ENCODE measurements around the gene TARS2. TPM values are rescaled to one million over a fixed set of nuclear protein-coding genes. Genes with fewer than 3 reads are reported as not detected.

The TARS2 gene
- total RNA-seq, 2 donors from 2014 or later: 11.6 to 13.5 TPM

DNA sequence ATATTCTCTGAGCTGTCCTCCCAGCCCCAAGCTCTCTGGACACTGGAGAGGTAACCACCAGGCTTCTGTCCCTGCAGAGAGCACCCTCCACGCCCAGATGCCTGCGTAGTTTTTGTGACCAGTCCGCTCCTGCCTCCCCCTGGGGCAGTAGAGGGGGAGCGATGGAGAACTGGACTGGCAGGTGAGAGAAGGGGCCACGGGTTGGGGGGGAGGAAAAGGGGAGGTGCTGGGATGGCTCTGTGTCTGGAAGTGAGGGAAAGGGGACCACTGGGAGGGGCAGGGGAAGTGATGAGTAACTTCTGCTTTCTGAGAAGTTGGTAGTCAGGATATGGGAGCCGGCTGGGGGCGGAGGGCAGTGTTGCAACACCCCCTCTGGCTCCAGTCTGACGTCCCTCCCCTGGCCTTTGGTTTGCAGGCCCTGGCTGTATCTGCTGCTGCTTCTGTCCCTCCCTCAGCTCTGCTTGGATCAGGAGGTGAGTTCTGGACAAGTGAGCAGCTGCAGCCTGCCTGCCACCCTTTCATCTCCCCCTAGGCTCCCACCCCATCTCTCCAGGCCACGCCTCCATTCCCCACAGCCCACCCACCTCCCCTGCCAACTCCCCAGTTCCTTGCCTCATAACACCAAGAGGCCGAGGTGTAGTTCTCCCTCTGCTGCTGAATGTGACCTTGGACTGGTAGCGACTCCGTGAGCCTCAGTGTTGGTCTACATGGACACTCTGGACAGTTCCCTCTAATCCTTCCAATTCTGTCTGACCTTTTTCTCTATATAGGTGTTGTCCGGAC, 65.1 kb downstream of the TARS2 start:
- no peaks in the 10 kb centered on the region for H3K27me3 ChIP-seq (replicated peaks; ENCODE audit: insufficient read depth)
- peak overlapping the region; percentile 79 to 88 for H3K27ac ChIP-seq
- H3K4me1 ChIP-seq (ENCODE audit: control insufficient read depth in 1 of 2, low read depth in 2 of 2): peaks cover 31 to 53% of the 10 kb centered on the region in 2 donors
- no peaks in the 10 kb centered on the region for H3K9me3 ChIP-seq
- DNase-seq (ENCODE audit: low spot score): peak; percentile 89
- H3K4me3 ChIP-seq: peak overlapping the region; percentile 28
- peaks cover 4% of the 10 kb centered on the region for H3K36me3 ChIP-seq
- peak; percentile 53 for ATAC-seq (ENCODE audit: insufficient number of reproducible peaks, low FRiP score, low read depth)
- TF ChIP-seq, protein P1, sequence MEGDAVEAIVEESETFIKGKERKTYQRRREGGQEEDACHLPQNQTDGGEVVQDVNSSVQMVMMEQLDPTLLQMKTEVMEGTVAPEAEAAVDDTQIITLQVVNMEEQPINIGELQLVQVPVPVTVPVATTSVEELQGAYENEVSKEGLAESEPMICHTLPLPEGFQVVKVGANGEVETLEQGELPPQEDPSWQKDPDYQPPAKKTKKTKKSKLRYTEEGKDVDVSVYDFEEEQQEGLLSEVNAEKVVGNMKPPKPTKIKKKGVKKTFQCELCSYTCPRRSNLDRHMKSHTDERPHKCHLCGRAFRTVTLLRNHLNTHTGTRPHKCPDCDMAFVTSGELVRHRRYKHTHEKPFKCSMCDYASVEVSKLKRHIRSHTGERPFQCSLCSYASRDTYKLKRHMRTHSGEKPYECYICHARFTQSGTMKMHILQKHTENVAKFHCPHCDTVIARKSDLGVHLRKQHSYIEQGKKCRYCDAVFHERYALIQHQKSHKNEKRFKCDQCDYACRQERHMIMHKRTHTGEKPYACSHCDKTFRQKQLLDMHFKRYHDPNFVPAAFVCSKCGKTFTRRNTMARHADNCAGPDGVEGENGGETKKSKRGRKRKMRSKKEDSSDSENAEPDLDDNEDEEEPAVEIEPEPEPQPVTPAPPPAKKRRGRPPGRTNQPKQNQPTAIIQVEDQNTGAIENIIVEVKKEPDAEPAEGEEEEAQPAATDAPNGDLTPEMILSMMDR (IDR thresholded peaks at IDR 0.05): no peak

DNA sequence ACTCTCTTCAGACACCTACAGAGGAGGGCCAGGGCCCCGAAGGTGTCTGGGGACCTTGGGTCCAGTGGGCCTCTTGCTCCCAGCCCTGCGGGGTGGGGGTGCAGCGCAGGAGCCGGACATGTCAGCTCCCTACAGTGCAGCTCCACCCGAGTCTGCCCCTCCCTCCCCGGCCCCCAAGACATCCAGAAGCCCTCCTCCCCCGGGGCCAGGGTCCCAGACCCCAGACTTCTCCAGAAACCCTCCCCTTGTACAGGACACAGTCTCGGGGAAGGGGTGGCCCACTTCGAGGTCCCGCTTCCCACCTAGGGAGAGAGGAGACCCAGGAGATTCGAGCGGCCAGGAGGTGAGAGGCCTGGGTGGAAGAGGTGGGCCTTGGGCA, 65.7 kb downstream of the TARS2 start:
- peak overlapping the region; percentile 25 to 88 for H3K27ac ChIP-seq
- TF ChIP-seq, protein P1 (IDR thresholded peaks at IDR 0.05): no peak
- DNase-seq (ENCODE audit: low spot score): no peak
- ATAC-seq (ENCODE audit: insufficient number of reproducible peaks, low FRiP score, low read depth): no peak
- peaks cover 31 to 55% of the 10 kb centered on the region in 2 donors for H3K4me1 ChIP-seq (ENCODE audit: control insufficient read depth in 1 of 2, low read depth in 2 of 2)
- H3K36me3 ChIP-seq: peaks cover 4% of the 10 kb centered on the region
- peak overlapping the region; percentile 28 for H3K4me3 ChIP-seq
- H3K9me3 ChIP-seq: no peaks in the 10 kb centered on the region
- no peaks in the 10 kb centered on the region for H3K27me3 ChIP-seq (replicated peaks; ENCODE audit: insufficient read depth)

DNA sequence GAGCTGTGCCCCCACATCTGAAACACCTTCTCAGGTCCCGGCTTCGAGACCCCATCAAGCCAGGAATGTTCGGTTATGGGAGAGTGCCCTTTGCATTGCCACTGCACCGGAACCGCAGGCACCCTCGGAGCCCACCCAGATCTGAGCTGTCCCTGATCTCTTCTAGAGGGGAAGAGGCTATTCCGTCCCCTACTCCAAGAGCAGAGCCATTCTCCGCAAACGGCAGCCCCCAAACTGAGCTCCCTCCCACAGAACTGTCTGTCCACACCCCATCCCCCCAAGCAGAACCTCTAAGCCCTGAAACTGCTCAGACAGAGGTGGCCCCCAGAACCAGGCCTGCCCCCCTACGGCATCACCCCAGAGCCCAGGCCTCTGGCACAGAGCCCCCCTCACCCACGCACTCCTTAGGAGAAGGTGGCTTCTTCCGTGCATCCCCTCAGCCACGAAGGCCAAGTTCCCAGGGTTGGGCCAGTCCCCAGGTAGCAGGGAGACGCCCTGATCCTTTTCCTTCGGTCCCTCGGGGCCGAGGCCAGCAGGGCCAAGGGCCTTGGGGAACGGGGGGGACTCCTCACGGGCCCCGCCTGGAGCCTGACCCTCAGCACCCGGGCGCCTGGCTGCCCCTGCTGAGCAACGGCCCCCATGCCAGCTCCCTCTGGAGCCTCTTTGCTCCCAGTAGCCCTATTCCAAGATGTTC, 66.3 kb downstream of the TARS2 start:
- peaks cover 34 to 62% of the 10 kb centered on the region in 2 donors for H3K4me1 ChIP-seq (ENCODE audit: control insufficient read depth in 1 of 2, low read depth in 2 of 2)
- H3K27ac ChIP-seq: peak overlapping the region; percentile 25 to 88
- no peak for DNase-seq (ENCODE audit: low spot score)

DNA sequence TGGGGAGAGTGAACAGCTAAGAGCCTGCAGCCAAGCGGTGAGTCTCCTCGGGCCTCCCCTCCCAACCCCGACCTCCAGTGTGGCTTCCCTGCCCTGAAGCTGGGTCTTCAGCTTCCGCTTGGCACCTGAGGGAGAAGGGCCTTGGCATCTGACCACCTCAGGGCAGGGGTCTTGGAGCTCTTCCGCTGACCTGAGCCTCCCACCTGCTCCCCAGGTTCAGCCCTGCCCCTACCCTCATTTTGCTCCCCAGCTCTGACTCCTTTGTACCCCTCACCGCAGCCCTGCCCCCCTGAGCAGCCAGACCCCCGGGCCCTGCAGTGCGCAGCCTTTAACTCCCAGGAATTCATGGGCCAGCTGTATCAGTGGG, 66.8 kb downstream of the TARS2 start:
- H3K27ac ChIP-seq: peak overlapping the region; percentile 25 to 88
- no peaks in the 10 kb centered on the region for H3K9me3 ChIP-seq
- TF ChIP-seq, protein P1 (IDR thresholded peaks at IDR 0.05): no peak
- no peaks in the 10 kb centered on the region for H3K27me3 ChIP-seq (replicated peaks; ENCODE audit: insufficient read depth)
- peaks cover 39 to 67% of the 10 kb centered on the region in 2 donors for H3K4me1 ChIP-seq (ENCODE audit: control insufficient read depth in 1 of 2, low read depth in 2 of 2)
- H3K36me3 ChIP-seq: peaks cover 4% of the 10 kb centered on the region
- DNase-seq (ENCODE audit: low spot score) (no peak), ATAC-seq (ENCODE audit: insufficient number of reproducible peaks, low FRiP score, low read depth) (no peak)
- H3K4me3 ChIP-seq: no peak overlapping the region

More for the DNA sequence above, 66.3 kb downstream of the TARS2 start:
- Histone ChIP-seq H3K9me3 (no peaks in the 10 kb centered on the region), H3K27me3 (replicated peaks; ENCODE audit: insufficient read depth) (no peaks in the 10 kb centered on the region), H3K36me3 (peaks cover 4% of the 10 kb centered on the region), H3K4me3 (no peak overlapping the region)
- ATAC-seq (ENCODE audit: insufficient number of reproducible peaks, low FRiP score, low read depth): no peak
- TF ChIP-seq, protein P1 (IDR thresholded peaks at IDR 0.05): no peak

DNA sequence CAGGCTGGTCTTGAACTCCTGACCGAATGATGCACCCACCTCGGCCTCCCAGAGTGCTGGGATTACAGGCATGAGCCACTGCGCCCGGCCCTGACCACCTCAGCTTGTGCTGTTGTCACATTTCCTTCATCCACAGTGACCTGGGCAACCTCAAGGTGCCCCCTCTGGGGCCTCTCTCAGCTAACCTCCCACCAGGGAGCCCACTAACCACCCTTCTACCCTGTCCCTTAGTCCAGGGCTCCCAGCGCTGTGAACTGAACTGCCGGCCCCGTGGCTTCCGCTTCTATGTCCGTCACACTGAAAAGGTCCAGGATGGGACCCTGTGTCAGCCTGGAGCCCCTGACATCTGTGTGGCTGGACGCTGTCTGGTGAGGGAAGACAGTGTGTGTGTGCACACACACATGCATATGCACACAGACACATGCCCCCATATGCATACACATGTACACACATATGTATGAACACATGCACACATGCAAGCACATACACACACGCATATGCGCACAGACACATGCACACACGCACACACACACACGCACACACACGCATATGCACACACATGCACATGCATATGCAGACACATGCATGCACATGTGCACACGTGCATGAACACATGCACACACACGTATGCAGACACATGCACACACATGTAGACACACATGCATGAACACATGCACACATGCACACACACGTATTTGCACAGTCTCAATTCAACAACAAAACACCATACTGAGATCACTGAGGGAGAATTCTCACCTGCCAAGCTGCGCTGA, 68.2 kb downstream of the TARS2 start:
- no peak overlapping the region for H3K4me3 ChIP-seq
- H3K9me3 ChIP-seq: no peaks in the 10 kb centered on the region
- ATAC-seq (ENCODE audit: insufficient number of reproducible peaks, low FRiP score, low read depth) (no peak), DNase-seq (ENCODE audit: low spot score) (no peak)
- peaks cover 50 to 69% of the 10 kb centered on the region in 2 donors for H3K4me1 ChIP-seq (ENCODE audit: control insufficient read depth in 1 of 2, low read depth in 2 of 2)
- no peaks in the 10 kb centered on the region for H3K27me3 ChIP-seq (replicated peaks; ENCODE audit: insufficient read depth)
- TF ChIP-seq, protein P1 (IDR thresholded peaks at IDR 0.05): no peak
- no peak overlapping the region for H3K27ac ChIP-seq
- H3K36me3 ChIP-seq: peaks cover 4% of the 10 kb centered on the region

Measured in thoracic aorta (tissue), 2 donors.